HG03575 (cell line): ENCODE data around the gene ADCYAP1.
"Not testable (repeated sequence)": the region's sequence is repeated elsewhere in the genome, so short reads cannot be mapped to it uniquely, and the experiment has no call there.

ENCODE experiments used
- ATAC-seq: cut with Tn5 transposase; IDR thresholded peaks from one replicate; pipeline ENCODE4 v1.9.1; 2021; ENCODE audit not compliant: unreplicated experiment, insufficient number of reproducible peaks, low FRiP score; ENCODE audit errors: extremely low read depth

Gene ADCYAP1

DNA sequence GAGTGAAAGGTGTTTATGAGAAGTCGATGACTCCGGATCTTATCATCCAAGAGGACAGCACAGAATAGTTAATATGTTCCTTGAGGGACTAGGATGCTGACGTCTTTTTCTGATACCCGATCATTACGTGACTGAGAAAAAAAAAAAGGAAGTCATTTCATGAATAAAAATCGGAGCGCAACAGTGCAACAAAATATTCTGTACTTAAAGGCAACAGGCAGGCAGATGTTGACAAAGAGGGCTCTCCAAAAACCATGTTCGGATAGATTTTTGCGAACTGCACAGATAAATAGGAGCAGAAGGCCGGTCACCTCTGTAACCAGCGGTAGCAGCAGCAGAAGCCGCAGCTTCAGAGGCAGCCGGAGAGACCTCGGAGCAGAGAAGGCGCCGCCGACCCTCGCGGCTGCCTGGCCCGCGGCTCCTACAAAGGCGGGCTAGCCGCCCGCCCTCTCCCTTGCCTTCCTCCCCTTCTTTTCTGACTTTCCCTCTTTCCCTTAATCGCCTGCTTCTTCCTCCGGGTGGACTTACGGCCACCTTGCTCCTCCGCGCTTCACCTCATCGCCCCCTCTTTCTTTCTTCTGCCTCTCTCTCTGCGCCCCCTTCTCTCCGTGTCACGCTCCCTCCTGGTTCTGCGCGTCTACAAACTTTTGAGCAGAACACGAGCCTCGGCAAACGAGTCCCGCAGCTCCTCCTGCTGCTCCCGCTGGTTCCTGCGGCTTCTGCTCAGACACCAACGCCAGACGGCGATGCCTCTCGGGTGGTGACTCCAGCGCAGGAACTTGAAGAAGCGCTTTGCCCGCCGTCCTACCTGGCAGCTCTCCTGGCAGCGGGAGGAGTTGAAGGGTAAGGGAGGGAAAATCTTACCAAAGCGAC lies at the start of gene ADCYAP1:
TSS of gene ADCYAP1 (plus strand) at position 654 of the 873 bp plus-strand sequence. CDS start 516 bp downstream, outside the sequence.
- no peak for ATAC-seq

DNA sequence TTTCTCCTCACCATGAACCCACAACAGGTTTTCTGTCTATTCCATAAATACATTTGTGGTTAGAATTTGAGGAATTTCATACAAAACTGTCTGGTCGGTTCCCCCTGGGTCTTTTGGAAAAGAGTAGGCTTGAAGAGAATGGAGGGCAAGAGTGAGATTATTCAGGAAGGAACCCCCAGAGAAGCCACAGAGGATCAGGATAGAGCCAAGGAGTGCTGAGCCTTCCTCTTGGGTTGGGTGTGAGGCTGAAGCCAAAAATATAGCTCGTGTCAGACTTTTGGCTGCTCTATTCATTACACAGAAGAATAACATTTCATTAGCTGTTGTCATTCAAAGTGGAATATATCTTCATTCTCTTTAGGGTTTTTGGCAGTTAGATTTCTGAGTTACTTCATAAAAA lies 46.7 kb upstream of the ADCYAP1 start:
- no peak for ATAC-seq

DNA sequence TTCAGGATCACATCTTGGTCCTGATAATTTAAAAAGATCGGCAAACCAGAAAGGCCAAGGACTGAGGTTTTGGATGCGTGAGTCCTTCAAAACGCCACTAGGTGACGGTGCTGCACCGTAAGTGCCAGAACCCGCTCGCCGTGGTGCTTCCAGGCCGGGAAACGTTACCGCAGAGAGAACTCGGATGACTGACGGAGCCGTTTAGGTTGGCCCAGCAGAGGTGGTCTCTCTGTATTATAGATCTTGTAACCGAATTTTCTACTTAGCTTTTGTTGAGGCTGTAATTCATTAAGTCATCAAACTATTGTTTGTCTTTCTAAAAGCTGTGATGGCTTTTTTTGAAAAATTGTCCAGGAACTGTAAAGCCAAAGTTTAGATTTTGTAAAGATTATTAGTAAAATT lies 39.8 kb upstream of the ADCYAP1 start:
- no peak for ATAC-seq

DNA sequence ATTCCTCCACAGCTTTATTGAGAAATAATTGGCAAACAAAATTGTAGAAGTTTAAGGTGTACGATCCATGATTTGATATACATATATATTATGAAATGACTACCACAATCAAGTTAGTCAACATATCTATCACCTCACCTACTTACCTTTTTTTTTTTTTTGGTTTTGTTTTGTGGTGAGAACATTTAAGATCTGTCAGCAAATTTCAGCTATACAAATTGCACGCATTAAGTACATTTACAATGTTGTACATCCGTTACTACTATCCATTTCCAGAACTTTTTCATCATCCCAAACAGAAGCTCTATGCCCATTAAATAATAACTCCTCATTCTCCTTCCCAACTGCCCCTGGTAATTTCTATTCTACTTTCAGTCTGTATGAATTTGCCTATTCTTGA lies 37.4 kb upstream of the ADCYAP1 start:
- ATAC-seq = no peak

DNA sequence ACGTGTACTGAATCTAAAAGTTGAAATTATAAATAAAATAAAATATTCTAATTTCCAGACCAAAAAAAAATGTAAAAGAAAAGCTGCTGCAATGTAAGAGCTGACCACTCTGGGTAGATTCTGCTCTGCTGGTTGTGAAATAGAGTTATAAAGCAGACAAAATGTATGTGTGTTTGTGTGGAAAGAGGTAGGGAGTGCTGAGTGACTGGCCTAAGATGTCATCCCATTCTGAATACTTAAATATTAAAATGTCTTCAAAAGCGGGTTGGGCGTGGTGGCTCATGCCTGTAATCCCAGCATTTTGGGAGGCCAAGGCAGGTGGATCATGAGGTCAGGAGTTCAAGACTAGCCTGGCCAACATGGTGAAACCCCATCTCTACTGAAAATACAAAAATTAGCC lies 31.2 kb upstream of the ADCYAP1 start:
- not testable (repeated sequence) for ATAC-seq

DNA sequence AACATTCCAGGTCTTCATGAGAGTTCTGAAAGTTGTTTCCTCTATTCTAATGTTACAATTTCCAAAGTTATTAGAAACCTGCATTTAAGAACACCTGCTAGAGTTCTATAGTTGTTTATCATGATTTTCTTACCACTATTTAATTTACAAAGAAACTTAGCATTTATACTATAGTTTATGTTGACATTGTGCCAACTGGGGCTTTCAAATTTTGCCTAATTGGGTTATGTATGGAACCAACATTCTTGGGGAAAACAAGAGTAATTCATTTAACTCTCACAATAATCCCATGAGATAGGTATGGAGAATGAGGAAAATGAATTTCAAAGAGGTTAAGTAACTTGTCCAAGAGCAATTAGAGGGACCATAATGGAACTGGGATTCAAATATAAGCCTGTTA lies 28.8 kb upstream of the ADCYAP1 start:
- no peak for ATAC-seq

DNA sequence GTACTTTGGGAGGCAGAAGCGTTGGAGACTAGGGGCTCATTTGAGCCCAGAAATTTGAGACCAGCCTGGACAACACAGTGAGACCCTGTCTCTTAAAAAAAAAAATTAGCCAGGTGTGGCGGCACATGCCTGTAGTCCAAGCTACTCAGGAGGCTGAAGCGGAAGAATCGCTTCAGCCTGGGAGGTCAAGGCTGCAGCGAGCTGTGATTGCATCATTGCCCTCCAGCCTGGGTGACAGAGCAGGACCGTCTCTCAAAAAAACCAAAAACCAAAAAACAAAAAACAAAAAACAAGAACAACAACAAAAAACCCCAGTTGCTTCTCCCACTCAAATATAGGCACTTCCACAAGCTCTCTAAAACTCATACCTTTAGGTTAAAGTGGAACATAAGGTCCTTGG lies 27.4 kb upstream of the ADCYAP1 start:
- no peak for ATAC-seq

DNA sequence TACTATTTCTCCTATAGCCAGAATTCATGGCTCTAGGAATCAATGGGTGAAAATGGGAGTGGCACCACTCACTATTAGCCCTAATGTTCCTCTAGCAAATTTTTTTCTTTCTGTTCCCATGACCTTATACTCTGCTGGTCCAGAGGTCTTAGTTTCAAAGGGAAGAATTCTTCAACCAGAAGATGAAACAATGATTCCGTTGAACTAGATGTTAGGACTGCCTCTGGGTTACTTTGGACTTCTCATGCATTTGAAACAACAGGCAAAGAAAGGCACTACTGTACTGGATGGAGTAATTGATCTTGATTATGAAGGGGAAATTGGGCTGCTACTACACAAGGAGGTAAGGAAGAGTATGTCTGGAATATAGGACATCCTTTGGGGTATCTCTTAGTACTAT lies 18.6 kb upstream of the ADCYAP1 start:
- no peak for ATAC-seq

DNA sequence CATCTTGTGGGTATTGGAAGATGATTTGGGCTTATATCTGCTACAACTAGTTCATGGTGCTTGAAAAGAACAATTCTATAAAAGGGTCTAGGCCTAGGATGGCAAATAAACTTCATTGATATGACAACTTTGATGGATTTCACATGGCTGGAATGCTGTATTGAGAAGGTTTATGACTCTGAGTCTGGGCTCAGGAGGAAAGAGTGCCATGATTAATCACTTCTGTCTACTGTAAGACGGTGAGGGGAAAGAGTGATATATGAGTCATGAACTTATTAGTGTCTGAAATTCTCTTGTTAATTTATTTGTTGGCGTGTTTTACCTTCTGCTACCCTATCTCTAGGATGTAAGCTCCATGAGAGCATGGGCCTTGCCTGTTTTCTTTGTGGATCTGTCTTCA lies 17.0 kb upstream of the ADCYAP1 start:
- ATAC-seq = no peak

DNA sequence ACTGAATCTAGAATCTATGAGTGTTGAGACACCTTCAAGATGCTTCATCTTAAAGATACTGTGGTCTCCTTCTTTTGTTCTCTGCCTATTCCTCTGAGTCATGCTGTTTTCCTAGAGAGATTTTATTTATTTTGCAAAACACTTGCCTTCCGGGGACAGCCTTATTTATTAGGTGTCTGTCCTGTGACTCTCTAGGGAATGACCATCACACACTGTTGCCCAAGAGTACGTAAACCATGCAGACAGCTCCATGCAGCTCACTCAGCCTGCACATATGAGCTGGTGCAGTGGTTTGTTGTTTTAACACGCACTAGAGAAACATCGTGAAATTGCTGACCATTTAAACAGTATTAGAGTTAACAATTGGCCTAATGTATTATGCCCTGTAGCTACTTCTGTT lies 12.4 kb upstream of the ADCYAP1 start:
- no peak for ATAC-seq

DNA sequence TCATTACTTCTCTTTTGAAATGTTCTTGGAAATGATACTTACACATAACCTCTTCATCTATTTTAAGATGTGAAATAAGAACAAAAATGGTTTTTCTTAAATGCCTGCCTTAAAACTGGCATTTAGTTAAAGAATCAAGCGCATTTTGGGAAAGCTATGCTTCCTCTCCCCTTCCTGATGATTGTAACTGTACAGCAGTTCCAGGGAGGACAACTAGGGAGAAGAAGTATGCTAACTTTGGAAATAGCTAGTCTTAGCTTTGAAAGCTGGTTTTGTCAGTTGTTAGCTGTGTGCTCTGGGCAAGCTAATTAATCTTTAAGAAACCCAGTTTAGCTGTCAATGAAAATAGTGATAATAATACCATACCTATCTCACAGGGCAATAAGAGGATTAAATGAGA lies 8.4 kb upstream of the ADCYAP1 start:
- no peak for ATAC-seq

DNA sequence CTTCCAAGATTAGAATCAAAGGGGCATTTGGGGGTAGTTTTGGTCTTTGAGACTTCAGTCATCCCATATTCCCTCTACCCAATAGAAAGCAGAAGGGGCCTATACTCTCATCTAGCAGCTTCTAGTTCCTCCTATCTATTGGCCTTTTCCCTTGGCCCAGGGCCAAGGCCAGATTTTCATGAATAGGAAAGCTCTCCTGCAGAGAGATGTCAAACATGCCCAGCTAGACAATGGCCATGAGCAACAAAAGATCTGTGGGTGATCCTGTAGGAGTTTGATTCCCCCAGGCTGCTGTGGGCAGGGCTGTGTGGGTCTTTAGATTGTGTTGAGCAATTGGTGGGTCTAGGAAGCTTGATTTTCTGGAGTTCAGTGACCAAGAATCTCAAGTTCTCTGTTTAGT lies 2.9 kb upstream of the ADCYAP1 start:
- no peak for ATAC-seq

DNA sequence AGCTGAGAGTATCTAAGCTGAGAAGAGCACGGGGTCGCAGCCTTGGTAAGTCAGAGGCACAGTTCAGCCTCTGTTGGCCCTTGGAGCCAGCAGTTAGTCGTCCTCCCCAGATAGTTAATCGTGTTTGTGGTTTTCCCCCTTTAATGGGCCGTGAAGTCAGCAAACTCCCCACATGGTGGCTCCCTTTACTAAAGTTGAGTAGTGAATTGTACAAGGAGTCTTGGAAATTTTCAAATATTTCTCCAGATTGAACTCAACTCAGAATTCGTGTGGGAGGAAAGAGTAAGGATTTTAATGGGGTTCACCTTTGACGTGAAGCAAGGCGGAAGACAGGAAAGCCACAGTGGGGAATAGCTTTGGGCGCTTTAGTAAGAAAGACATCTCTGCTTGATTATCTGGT lies 2.4 kb upstream of the ADCYAP1 start:
- no peak for ATAC-seq

DNA sequence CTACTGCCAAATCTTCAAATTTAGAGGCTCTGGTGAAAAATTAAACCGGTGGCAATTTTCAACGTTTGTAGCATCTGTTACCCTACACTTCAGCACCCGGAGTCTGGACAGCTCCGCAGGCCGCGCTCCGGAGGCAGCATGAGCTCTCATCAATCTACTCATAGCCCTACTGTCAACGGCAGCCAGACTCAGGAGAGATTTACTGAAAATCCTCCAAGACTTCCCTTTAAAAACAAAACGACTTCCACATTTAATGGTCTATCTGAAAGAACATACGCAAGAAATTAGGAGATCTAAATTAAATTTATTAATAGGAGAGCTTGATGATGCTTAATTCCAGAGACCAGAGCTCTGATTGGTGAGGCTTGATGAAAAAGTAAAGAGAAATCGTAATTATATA lies 970 bp upstream of the ADCYAP1 start:
- no peak for ATAC-seq

DNA sequence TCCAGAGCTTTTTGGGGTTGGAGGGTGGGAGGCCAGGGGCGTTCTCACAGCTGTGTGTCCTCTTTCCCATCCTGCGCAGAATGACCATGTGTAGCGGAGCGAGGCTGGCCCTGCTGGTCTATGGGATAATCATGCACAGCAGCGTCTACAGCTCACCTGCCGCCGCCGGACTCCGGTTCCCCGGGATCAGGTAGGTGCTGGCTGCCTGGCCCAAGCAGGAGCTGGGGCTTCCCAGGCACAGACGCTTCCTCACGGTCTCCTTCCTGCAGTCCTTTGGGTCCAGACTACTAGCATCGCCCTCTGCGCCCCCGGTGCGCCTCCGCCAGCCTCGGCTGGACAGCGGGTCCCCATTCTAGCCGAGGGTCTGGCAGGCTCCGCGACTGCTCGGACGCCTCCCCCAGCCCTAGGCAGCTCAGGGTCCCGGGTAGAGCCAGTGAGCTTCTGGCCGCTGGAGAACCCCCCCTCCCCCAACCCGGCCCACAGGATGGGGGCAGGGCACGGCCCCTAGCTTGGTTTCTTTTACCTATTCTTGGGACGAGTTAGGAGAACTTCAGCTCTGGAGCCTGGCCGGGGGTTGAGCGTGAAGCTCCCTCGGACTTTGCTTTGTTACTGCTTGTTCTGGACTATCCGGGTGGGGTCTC lies 756 bp downstream of the ADCYAP1 start:
- no peak for ATAC-seq

DNA sequence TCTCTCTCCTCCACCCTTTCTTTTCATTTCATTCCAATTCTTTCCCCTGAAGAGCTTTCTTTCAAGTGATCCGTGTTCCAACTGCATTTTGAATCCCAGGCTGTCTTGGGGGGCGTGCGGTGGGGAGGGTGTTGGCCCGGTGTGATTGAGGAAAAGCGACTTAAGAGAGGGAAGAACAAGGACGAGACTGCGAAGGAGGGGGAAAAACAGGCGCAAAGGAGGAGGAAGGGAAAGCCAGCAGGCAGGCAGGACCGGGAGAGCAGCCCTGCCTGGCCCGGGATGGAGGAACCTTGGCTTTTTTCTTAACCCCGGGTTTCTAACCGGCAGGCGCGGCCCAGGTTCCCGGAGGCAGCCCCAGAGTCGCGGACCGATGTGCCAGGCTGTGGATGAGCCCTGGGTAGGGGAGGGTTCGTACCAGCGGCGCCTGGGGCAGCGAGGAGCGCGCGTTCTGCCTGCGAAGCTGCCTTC lies 1.3 kb downstream of the ADCYAP1 start:
- no peak for ATAC-seq

DNA sequence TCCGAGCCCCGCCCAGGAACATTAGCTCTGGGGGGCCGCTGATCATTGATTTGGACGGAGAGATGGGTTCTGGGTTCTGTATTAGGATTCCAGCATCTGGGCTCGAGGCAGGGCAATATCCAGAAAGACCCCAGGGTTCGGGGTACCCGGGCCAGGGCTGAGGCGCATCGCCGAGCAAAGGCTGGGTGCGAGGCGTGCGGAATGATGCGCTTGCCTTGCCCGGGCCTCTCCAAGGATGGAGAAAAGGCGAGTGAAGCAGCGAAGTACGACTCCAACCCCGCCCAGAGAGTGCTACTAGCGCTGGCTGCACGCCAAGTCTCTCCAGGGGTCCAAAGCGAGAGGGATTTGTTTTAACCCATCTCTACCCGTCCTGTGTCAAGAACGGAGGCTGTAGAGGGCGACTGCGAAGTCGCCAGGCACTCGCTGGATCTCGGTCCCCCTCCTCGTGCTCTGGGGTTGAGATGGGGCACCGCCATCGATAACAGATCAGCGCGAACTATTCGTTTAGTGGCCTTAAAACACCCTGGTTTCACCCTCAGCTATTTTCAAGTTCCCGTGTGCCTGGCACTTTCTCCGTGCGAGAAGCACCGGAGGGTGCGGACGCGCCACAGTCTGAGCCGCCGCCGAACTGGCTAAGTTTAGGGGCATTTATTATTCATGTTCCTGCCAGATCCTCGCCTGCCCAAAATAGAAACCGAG lies 1.9 kb downstream of the ADCYAP1 start:
- no peak for ATAC-seq

DNA sequence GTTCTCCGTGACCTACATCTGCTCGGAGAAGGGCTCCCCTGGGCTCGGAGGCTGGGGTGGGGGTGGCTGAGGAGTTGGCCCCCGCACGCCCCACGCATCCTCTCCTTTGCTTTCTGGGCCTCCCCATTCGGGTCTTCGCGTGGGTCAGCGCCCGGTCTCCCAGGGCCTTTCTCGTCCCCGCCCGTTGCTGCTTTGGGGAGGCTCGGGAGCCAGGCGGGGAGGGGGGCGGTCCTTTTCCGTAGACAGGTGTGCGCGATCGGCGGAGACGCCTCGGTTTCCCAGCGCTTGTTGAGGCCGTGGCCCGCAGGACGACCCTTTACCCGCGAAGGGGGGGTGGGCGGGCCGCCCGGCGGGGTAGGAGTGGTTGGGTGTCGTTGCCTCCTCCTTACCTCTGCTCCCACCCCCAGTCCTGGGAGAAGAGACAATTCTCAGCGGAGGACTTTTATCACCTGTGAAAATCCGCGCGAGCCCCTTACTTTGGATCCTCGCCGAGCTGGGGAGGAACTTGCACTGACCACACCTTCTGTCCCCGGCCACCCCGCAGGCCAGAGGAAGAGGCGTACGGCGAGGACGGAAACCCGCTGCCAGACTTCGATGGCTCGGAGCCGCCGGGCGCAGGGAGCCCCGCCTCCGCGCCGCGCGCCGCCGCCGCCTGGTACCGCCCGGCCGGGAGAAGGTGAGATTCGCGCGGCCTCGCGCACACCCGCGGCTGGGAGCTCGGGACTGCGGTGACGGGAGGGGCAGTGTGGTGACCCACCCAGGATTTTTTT lies 2.6 kb downstream of the ADCYAP1 start:
- no peak for ATAC-seq
